HCT116 (cell line): ENCODE measurements around the gene OR51E2. TPM values are rescaled to one million over a fixed set of nuclear protein-coding genes. Genes with fewer than 3 reads are reported as not detected.

Experiments
- ATAC-seq: fragments of 200-7000 bp; cut with Tn5 transposase; 2 replicates; pipeline ENCODE4 v1.9.1; 2020; ENCODE audit warnings: mild to moderate bottlenecking, moderate library complexity
- BruUV-seq: library from RNA; stranded (reverse); fragments of 400-500 nt; replicated peaks from 2 replicates; lab custom pipeline; 2021; lab: Mats Ljungman, UMichigan
- CTCF ChIA-PET: fragments of 300-600 bp; sonication (Branson Sonifier 250); formaldehyde crosslinking; loops from one replicate; lab custom pipeline; 2021; ENCODE audit warnings: antibody characterized with exemption; lab: Charles Lee
- POLR2A ChIA-PET: fragments of 300-600, 350-600 bp; sonication (Branson Sonifier 250); formaldehyde crosslinking; loops from one replicate; lab custom pipeline; 2021; ENCODE audit warnings: antibody characterized with exemption; lab: Charles Lee
- RAD21 ChIA-PET, 2 experiments: fragments of 300-600 bp; sonication (Branson Sonifier 250); formaldehyde crosslinking; loops; one replicate each; lab custom pipeline; 2023; ENCODE audit warnings: low total read pairs in 2 of 2; ENCODE audit not compliant: uncharacterized antibody in 2 of 2, unreplicated experiment in 2 of 2, low non-redundant PET in 1 of 2; lab: Charles Lee
- DNase-seq: peaks from one replicate; pipeline ENCODE4 v3.0.0-alpha.2; 2010; ENCODE audit warnings: low read depth, low spot score
- H2AFZ ChIP-seq: fragments of 200-600 bp; shearing (Covaris generic), sonication (generic); 2 replicates; pipeline ENCODE4 v1.6.1; 2017; ENCODE audit warnings: low read depth, mixed run types, mixed read lengths, antibody characterized with exemption, low read length; ENCODE audit not compliant: poor library complexity, severe bottlenecking
- H3K27ac ChIP-seq: 2 replicates; pipeline ENCODE4 v1.5.1; 2012; ENCODE audit warnings: low read depth, low read length
- H3K27me3 ChIP-seq: fragments of 200-600 bp; sonication (generic); 2 replicates; pipeline ENCODE4 v1.6.1; 2016; ENCODE audit warnings: mixed run types, low read length, mixed read lengths; ENCODE audit not compliant: insufficient read depth
- H3K36me3 ChIP-seq, 2 experiments: fragments of 200-500 bp in 1 of 2; fragments of 200-600 bp in 1 of 2; sonication (Bioruptor generic) in 1 of 2; sonication (generic) in 1 of 2; 2 replicates each; pipeline versions ENCODE4 v1.5.1 to v1.6.1; 2014 to 2016; ENCODE audit warnings: low read length in 2 of 2, inconsistent platforms in 1 of 2, mixed read lengths in 1 of 2, mixed run types in 1 of 2; ENCODE audit not compliant: insufficient read depth in 2 of 2, control insufficient read depth in 1 of 2
- H3K4me1 ChIP-seq, 2 experiments: fragments of 200-600 bp in 1 of 2; sonication (generic) in 1 of 2; 2 replicates each; pipeline versions ENCODE4 v1.5.1 to v1.6.1; 2012 to 2017; ENCODE audit warnings: low read length in 2 of 2, inconsistent platforms in 1 of 2, mild to moderate bottlenecking in 1 of 2, mixed read lengths in 1 of 2, mixed run types in 1 of 2, moderate library complexity in 1 of 2; ENCODE audit not compliant: insufficient read depth in 2 of 2, control insufficient read depth in 1 of 2
- H3K4me2 ChIP-seq: fragments of 200-600 bp; sonication (generic); 2 replicates; pipeline ENCODE4 v1.6.1; 2017; ENCODE audit warnings: mixed run types, low read length, mixed read lengths
- H3K4me3 ChIP-seq, 2 experiments: fragments of 200-600 bp in 1 of 2; sonication (generic) in 1 of 2; replicated peaks in 1 of 2; 2 replicates each; pipeline ENCODE4 v1.5.1; 2011 to 2016; ENCODE audit warnings: low read length in 2 of 2, control low read depth in 1 of 2, low read depth in 1 of 2, mild to moderate bottlenecking in 1 of 2, mixed read lengths in 1 of 2, mixed run types in 1 of 2
- H3K79me2 ChIP-seq: fragments of 200-600 bp; sonication (generic); 2 replicates; pipeline ENCODE4 v1.6.1; 2017; ENCODE audit warnings: mild to moderate bottlenecking, mixed run types, low read length, moderate library complexity, mixed read lengths; ENCODE audit not compliant: insufficient read depth
- H3K9ac ChIP-seq: fragments of 200-600 bp; sonication (generic); 2 replicates; pipeline ENCODE4 v1.6.1; 2016; ENCODE audit warnings: low read length, mixed read lengths
- H3K9me2 ChIP-seq: fragments of 200-600 bp; sonication (generic), shearing (Covaris generic); 2 replicates; pipeline ENCODE4 v1.6.1; 2017; ENCODE audit warnings: mixed run types, mild to moderate bottlenecking, moderate library complexity; ENCODE audit not compliant: insufficient read depth
- H3K9me3 ChIP-seq, 2 experiments: fragments of 200-500 bp in 1 of 2; fragments of 200-600 bp in 1 of 2; sonication (Bioruptor generic) in 1 of 2; sonication (generic) in 1 of 2; 2 replicates each; pipeline ENCODE4 v1.6.1; 2014 to 2017; ENCODE audit warnings: low read length in 2 of 2, mixed read lengths in 2 of 2, inconsistent platforms in 1 of 2, low read depth in 1 of 2, mild to moderate bottlenecking in 1 of 2, mixed run types in 1 of 2, moderate library complexity in 1 of 2; ENCODE audit not compliant: control insufficient read depth in 1 of 2, insufficient read depth in 1 of 2
- H4K20me1 ChIP-seq: fragments of 200-600 bp; sonication (generic), shearing (Covaris generic); 2 replicates; pipeline ENCODE4 v1.6.1; 2017; ENCODE audit warnings: mixed run types, mild to moderate bottlenecking, moderate library complexity; ENCODE audit not compliant: insufficient read depth
- CBX3 ChIP-seq: IDR thresholded peaks from 2 replicates; pipeline ENCODE4 v1.6.1; 2012; ENCODE audit warnings: low read depth
- CTCF ChIP-seq, 3 experiments: fragments of 200-600 bp in 1 of 3; sonication (generic) in 1 of 3; IDR thresholded peaks in 2 of 3; conservative IDR thresholded peaks in 1 of 3; 2 replicates each; pipeline ENCODE4 v1.5.1; 2012 to 2017; ENCODE audit warnings: low read depth in 2 of 3, low read length in 2 of 3, antibody characterized with exemption in 1 of 3, borderline replicate concordance in 1 of 3, control low read depth in 1 of 3, mild to moderate bottlenecking in 1 of 3, mixed read lengths in 1 of 3, mixed run types in 1 of 3, moderate library complexity in 1 of 3; ENCODE audit not compliant: insufficient read depth in 1 of 3
- MAX ChIP-seq: IDR thresholded peaks from 2 replicates; pipeline ENCODE4 v1.6.1; 2012
- POLR2A ChIP-seq: IDR thresholded peaks from 2 replicates; pipeline ENCODE4 v1.7.0; 2011; ENCODE audit warnings: borderline replicate concordance; ENCODE audit not compliant: insufficient read depth, insufficient read length; ENCODE audit errors: extremely low read depth
- ZBTB33 ChIP-seq: IDR thresholded peaks from 2 replicates; pipeline ENCODE4 v1.6.1; 2011; ENCODE audit warnings: mild to moderate bottlenecking, low read length, moderate library complexity; ENCODE audit not compliant: insufficient replicate concordance; ENCODE audit errors: extremely low read depth
- intact Hi-C: fragments of 100-400 bp; cut with micrococcal nuclease; formaldehyde crosslinking; loops from 2 replicates; pipeline ENCODE4 v1.10.0; 2022
- total RNA-seq: library from RNA; stranded (reverse); gene quantifications from one replicate; pipeline ENCODE4 v1.2.1, GENCODE V29; 2021; ENCODE audit not compliant: unreplicated experiment

Gene OR51E2
- total RNA-seq, 1 experiment from 2014 or later, result not detected

DNA sequence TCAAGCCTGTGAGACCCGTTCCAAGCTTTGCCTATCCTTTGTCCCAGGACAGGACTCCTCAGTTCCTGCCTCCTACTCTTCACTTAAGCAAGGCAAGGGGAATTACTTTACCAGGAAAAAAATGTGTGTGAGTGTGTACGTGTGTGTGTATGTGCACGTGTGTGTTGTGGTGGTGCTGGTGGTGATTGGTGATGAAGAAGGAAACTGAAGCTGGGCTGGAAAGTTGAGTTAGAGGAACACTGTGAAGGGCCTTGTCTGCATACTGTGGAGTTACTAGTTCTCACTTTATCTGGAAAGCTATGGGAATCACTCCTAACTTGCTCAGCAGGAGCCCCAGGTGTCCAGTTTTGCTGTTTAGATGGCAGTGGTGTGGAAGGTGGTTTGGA is 60.0 kb downstream of the OR51E2 start:
- H3K4me3 ChIP-seq, result no peak overlapping the region
- POLR2A ChIA-PET, result no interaction called here
- no peak for TF ChIP-seq MAX
- TF ChIP-seq CTCF (IDR thresholded peaks at IDR 0.05 in 2 of 3, conservative IDR thresholded peaks at IDR 0.05 in 1 of 3; ENCODE audit: borderline replicate concordance in 1 of 3, insufficient read depth in 1 of 3, low read depth in 2 of 3, low read length in 2 of 3), result no peak
- no peak for TF ChIP-seq ZBTB33
- no peak for TF ChIP-seq CBX3
- no peak for TF ChIP-seq POLR2A
- no peak overlapping the region for H2AFZ ChIP-seq
- DNase-seq, result no peak
- H3K79me2 ChIP-seq, result no peaks in the 10 kb centered on the region
- H3K9ac ChIP-seq, result no peak overlapping the region
- RAD21 ChIA-PET, result interaction anchor here in 1 of 2 experiments (0.8 kb wide), 1 partner anchor 182 kb away, joined by 4 read pairs; no protein-coding TSS in a partner anchor
- H3K27ac ChIP-seq, result no peak overlapping the region
- no TSS peak for BruUV-seq
- H3K9me3 ChIP-seq, result no peaks in the 10 kb centered on the region
- H3K4me2 ChIP-seq, result no peak overlapping the region
- intact Hi-C loops, result loop anchor here (1.0 kb wide), 2 partner anchors 367 to 1171 kb away; partner anchors contain the start of gene OR52N2
- no peaks in the 10 kb centered on the region; the same call in 1 of the 2 replicates for H4K20me1 ChIP-seq
- no peaks in the 10 kb centered on the region for H3K9me2 ChIP-seq
- peaks cover 49% of the 10 kb centered on the region for H3K27me3 ChIP-seq
- no peaks in the 10 kb centered on the region for H3K36me3 ChIP-seq
- H3K4me1 ChIP-seq, result no peaks in the 10 kb centered on the region
- ATAC-seq, result no peak
- CTCF ChIA-PET, result interaction anchor here (0.9 to 2.4 kb wide), 11 partner anchors 9 to 1725 kb away, joined by 3 to 25 read pairs (median 8); no protein-coding TSS in a partner anchor
